GM21360 (cell line): Measurements from ENCODE around the gene GJA4.
"Not testable (repeated sequence)": the region's sequence is repeated elsewhere in the genome, so short reads cannot be mapped to it uniquely, and the experiment has no call there.

Experiments
- ATAC-seq: cut with Tn5 transposase; IDR thresholded peaks from one replicate; pipeline ENCODE4 v1.9.1; 2021; ENCODE audit warnings: mild to moderate bottlenecking, moderate library complexity; ENCODE audit not compliant: unreplicated experiment

Gene GJA4

DNA sequence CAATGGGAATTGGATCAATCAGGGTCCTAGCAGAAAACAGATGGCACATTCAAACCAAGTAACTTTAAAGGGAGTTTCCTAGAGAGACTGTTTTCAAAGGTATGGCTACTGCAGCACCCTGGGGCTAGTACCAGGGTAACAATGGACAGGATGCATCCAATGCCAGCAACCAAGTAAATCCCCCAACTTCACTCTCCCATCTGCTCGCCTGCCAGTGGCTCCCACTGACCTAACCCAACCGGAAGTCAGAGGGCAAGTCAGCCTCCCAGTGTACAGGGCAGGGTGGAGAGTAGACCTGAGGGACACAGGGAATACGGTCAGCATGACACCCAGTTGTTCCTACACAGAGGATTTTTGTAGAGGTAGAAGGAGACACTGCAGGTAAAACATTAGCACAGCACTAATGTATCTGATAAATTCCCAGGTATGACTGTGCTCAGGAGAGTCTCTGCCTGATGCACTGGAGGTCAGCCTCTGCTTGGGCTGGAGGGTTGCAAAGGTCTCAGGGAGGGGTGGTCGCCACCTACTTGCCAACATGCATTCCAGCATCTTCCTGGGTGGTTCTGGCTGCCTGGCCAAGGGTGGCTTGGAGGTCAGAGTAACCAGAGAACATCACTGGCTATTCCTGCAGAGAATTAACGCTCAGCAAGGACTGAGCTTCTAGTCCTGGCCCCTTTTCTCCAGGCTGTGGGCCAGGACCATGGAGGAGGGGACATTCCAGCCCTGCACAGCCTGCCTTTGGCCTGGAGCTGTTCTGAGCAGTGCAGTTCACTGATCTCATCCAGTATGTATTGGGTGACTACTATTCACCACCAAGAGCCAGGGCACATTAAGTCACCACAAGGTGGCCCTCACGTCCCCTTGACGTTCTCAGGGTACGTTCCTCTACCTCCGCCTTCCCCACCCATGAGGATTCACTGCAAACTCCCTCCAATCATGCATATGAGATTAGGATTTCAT lies 5.1 kb upstream of the GJA4 start:
- no peak for ATAC-seq

DNA sequence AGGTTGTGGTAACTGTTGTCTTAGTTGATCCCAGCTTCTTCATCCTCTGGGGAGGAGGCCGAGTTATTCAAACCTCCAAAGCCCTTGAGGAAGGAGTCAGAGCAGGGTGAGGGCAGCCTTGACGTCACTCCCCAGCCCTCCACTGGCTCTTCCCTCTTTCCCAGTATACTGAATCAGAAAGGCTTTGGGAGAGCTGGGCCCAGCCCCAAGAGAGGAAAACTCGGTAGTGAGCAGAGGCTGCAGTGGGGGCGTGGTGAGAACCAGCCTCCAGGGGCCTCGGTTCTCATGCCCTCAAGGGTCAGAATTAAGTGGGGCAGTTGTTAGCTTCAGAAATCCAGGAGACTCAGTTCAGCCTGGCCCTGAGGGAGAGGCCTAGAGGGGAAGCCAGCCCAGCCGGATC lies 1.8 kb upstream of the GJA4 start:
- no peak for ATAC-seq

DNA sequence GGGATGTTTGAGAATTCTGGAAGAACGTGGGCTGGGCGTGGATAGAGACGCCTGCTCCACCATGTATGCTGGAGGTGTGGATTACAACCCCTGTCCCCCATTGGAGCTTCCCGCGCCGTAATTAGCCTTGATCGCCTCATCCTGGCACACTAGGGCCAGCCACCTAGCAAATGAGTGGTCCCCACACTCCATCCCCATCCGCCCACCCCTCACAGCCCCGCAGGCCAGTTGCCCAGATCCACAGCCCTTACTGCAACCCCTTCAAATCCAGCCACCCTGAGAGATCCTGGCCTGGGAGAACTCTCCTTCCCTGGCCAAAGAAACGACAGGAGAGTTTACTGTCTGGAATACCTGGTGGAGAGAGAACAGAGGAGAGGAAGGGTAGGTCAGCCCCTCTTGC lies 375 bp upstream of the GJA4 start:
- no peak for ATAC-seq

DNA sequence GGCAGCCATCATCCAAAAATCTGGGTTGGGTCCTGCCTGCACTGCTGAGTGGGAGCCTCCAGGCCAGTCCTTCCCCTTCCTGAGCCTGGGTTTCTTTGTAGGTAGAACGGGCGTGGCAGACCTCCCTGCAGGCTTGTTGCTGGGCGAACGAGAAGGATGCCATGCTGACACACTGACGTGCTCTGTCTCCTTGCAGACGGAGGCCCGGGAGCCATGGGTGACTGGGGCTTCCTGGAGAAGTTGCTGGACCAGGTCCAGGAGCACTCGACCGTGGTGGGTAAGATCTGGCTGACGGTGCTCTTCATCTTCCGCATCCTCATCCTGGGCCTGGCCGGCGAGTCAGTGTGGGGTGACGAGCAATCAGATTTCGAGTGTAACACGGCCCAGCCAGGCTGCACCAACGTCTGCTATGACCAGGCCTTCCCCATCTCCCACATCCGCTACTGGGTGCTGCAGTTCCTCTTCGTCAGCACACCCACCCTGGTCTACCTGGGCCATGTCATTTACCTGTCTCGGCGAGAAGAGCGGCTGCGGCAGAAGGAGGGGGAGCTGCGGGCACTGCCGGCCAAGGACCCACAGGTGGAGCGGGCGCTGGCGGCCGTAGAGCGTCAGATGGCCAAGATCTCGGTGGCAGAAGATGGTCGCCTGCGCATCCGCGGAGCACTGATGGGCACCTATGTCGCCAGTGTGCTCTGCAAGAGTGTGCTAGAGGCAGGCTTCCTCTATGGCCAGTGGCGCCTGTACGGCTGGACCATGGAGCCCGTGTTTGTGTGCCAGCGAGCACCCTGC lies 1.4 kb downstream of the GJA4 start:
- ATAC-seq = no peak

DNA sequence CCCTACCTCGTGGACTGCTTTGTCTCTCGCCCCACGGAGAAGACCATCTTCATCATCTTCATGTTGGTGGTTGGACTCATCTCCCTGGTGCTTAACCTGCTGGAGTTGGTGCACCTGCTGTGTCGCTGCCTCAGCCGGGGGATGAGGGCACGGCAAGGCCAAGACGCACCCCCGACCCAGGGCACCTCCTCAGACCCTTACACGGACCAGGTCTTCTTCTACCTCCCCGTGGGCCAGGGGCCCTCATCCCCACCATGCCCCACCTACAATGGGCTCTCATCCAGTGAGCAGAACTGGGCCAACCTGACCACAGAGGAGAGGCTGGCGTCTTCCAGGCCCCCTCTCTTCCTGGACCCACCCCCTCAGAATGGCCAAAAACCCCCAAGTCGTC lies 2.0 kb downstream of the GJA4 start:
- ATAC-seq = no peak

DNA sequence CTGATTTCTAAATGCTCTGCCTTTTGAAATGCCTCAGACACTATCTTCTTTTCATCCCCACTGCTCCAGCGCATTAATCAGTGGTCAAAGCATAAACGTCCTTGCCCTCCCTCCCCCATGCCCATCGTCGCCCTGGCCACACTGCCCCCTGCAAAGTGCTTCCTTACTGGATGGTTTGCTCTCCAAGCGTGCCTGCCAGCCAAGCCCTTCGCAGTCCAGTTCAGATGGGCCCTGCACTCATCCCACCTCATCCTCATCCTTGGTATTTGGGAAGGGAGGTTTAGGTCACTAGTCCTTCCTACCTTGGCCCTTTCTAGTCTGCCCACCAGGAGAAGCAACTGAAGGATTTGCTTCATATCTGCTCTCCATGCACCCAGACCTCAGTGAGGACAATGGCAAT lies 3.1 kb downstream of the GJA4 start:
- no peak for ATAC-seq

DNA sequence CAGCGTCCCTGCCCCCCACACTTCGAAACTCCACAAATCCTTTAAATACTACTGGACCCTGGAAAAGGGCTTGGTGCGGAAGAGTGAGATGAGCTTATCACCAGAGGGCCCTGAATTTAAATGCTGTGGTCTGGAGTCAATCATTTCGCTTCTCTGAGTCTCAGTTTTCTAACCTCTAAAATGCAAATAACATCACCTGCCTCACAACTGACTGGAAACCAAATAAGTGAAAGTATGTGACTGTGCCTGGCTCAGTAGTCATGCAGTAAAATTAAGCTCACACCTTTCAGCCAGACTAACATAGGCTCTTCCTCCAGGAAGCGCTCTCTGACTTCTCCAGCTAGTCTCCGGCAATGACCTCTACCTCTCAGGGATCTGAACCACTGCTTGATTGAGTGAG lies 4.2 kb downstream of the GJA4 start:
- ATAC-seq = no peak

DNA sequence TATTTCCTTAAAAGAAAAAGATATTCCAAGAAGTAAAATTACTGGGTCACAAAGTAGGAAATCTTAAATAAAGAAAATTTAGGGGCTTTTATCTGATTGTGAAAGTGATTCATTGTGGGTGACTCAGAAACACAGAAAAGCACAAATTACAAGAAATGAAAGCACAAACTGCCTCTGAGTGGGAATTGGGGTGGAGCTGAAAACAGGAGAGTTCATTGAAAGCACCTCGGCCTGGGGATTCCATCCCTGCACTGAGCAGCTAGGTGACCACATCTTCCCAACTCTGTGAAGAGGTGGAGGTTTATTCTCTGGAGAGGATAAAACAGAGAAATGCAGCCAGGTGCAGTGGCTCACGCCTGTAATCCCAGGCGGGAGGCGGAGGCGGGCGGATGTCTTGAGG lies 7.4 kb downstream of the GJA4 start:
- ATAC-seq = no peak

DNA sequence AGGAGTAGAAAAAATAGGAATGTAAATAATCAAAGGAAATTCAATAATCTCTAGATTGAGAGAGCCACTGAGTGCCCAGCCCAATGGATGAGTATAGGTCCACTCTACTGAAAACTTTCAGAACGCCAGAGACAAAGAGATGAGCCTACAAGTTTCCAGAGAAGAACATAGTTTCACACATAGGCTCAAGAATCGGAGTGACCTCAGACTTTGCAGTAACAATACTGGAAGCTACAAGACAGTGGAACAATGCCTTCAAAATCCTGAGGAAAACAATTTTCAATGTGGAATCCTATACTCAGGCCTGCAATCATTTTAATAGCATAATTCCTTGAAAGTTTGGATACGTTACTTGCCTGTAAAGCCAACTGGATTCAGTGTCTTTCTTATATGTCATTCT lies 11.0 kb downstream of the GJA4 start:
- no peak for ATAC-seq

DNA sequence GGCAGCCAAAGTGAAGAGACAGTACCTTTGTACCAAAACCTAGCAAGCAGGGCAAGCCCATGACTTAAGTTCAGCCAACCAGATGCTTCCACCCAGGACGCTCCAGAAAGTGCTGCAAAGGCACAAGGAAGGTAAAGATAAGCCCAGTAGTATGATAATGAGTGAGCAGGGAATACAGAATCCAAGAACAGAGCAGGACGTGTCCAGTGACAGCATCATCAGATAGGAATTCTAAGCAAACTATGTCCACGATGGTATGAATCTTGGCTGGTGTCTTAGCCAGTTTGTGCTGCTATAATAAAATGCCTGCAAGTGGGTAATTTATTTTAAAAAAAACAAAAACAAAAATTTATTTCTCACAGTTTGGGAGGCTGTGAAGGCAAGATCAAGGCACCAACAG lies 13.6 kb downstream of the GJA4 start:
- no peak for ATAC-seq

DNA sequence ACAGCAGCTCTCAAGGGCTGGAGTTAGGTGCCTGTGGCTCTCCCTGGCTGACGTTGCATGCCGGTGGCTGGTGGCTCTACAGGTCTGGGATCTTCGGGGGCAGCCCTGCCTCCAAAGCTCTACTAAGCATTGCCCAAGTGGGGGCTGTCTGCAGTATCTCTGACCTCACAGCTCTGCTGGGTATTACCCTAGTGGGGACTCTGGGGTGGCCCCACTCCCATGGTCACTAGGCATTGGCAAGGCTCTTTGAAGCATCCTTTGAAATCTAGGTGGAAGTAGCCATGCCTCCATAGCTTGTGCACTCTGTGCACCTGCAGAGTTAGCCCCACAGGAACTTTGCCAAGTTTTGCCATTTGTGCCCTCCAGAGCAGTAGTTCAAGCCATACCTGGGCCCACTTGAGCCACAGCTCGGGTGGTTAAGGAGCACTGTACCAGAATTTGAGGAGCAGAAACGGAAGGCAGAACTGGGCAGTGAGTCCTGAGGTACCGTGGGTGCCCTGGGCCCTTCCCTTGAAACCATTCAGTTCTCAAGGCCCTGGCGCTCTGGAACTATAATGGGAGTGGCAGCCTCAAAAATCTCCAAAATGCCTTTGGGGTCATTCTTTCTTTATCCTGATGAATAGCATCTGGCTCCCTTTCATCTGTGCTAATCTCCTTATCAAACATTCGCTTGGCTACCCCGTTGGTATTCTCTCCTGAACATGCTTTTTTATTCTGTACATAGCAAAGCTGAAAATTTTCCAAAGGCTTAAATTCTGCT lies 15.4 kb downstream of the GJA4 start:
- no peak for ATAC-seq

DNA sequence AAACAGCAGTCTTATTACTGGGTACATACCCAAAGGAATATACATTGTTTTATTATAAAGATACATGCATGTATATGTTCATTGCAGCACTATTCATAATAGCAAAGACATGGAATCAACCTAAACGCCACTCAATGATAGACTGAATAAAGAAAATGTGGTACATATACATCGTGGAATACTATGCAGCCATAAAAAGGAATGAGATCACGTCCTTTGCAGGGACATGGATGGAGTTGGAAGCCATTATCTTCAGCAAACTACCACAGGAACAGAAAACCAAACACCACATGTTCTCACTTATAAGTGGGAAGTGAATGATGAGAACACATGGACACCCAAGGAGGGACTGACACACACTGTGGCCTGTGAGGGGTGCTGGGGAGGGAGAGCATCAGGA lies 18.0 kb downstream of the GJA4 start:
- not testable (repeated sequence) for ATAC-seq

DNA sequence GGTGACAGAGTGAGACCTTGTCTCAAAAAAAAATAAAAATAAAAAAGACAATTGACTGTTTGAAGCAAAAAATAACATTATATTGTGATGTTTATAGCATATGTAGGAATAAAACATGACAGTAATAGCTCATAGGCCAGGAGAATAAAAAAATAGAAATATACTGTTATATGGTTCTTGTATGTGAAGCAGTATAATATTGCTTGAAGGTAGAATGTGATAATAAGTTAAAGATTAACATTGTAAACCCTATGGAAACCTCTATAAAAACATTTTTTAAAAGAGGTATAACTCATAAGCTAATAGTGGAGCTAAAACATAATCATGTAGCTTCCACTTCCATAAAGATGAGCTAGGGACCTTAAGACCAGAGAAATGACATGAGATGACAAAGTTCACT lies 23.5 kb downstream of the GJA4 start:
- no peak for ATAC-seq

DNA sequence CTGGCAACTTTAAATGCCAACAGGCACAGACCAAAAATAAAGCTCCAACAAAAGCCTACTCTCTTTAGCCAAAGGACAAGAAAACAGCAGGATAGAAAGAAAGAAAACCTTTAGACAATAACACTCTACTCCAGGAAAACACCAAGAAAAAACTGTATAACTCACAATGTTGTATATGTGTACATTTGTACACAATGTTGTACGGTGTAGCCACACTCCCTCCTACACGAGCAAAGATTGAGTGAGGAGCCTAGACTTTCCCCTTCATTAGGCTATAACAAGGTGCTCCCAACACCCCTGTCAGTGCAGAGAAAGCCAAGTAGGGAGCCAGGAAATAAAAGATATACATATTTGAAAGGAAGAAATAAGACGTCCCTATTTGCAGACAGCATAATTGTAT lies 24.0 kb downstream of the GJA4 start:
- ATAC-seq = no peak

DNA sequence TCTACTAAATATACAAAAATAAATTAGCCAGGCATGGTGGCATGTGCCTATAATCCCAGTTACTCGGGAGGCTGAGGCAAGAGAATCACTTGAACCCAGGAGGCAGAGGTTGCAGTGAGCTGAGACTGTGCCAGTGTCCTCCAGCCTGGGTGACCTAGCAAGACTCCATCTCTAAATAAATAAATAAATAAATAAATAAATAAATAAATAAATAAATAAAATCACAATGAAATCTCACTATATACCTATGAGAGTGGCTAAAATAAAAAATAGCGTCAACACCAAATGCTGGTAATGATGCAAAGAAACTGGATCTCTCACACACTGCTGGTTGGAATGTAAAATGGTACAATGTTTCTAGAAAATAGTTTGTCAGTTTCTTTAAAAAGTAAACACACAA lies 26.1 kb downstream of the GJA4 start:
- not testable (repeated sequence) for ATAC-seq

DNA sequence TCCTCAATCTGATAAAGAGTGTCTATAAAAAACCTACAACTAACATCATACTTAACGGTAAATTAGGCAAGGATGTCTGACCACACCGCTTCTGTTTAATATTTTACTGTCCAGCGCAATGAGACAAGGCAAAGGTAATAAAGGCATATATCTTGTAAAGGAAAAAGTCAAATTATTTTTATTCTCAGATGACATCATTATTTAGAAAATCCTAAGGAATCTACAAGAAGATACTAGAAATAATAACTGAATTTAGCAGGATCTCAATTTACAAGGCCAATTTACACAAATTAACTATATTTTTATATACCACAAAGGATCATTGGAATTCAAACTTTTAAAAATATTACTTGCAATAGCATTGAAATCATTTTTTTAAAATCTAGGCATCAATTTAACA lies 29.4 kb downstream of the GJA4 start:
- ATAC-seq = no peak

DNA sequence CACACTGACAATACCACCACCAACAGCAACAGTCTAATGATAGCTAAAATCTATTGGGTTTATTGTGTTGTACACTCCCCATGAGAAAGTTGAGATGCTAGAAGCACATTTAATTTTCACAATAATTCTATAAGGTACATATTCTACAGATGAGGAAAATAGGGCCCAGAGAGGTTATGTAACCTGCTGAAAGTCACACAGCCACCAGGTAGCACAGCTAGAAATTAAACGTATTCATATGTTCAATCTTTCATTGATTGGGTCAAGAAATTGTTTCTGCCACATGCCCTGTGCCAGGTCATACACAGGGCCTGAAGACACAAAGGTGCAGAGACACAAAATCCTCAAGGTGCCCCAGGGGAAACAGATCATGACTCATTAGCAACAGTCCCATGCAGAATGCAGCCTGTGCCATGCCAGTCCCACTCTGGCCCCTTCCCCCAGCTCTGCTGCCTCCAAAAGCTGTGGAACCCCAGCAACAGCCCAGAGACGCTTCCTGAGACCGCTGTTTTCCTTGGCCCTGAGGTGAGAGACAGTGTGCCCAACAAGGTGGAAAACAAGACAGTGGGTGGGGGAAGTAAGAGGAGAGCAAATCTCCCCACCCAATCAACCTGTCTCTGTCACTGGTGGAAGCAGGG lies 32.1 kb downstream of the GJA4 start:
- no peak for ATAC-seq

DNA sequence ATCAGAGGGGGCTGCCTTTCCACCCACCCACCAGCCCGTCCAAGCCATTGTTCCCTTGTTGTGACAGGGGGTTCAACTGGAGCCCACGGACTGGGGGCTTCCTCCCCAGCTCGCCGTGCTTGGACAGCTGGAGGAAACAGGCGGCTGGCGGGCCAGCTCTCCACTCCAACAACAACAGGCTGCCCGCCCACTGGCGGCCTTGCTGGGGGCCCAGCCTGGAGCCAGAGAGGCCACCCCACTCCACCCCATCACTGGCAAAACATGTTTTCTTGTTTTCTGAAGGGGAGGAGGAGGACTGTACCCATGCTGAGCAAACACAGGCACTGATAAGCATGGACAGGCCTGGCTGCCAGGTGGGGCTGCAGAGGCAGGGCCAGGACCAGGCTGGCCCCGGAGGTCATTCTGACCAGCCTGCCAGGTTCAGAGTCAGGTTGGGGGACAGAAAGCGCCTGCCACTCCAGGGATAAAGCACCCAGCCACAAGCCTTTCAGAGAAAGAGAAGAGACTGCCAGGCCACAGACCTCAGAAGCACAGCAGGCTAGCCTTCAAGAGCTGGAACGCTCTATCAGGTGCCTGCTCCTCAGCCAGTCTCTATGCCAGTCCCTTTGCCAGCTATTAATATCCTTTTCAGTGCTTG lies 32.8 kb downstream of the GJA4 start:
- ATAC-seq = no peak

DNA sequence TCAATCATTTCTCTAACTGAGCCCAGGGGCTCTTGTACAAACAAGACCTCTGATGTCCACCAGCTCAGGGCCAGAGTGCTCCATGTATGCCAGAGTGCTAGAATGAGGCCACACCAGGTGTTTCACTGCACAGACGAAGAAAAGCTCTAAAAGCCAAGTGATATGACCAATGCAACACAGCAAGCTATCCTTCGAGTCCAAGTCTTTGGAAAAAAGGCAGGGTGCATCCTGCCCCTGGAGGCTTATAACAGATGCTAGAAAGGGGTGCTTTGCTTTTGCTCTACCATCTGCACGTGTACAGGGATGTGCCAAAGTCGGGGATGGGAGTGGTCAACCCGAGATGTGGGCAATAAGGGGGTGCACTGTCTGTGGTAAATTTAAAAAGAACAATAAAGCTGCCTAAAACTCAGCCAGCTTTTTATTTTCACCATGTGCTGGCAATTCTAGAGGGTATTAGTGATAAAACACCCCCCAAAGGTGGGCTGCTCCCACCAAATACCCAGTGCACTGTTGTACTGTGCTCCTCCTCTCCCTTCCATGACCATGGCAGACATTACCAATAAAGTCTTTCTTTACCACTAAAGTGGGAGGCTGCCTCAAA lies 34.6 kb downstream of the GJA4 start:
- ATAC-seq = no peak

DNA sequence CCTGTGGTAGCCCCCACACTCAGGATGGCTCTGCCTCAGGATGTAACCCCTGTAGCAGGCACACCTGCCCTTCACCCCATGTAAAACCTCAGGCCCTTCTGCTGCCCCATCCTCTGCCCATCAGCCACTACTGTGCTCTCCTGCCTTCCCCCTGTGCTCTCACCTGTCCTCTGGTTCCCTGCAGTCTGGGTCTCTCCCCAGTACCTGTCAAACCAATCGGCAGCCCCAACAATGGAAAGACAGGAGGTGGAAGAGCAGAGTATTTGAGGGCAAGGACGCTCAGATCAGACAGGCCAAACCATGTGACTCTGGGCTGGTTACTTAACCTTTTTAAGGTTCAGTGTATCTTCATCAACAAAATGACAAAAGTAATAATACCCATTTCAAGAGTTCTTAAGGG lies 35.8 kb downstream of the GJA4 start:
- ATAC-seq = no peak
